Activated T-helper 2 cell treated with anti-CD3 and anti-CD28 coated beads, Interferon-gamma antibody, Interleukin-2, Interleukin-4, amounts not matched to agents 10 μg/mL and 5 μg/mL and 100 μg/mL, durations not matched to agents 14 hours and 24 hours and 36 hours (primary cell): ENCODE measurements around the gene AGAP2. TPM values are rescaled to one million over a fixed set of nuclear protein-coding genes. Genes with fewer than 3 reads are reported as not detected.

Source experiments
- DNase-seq: peaks from one replicate; pipeline ENCODE4 v3.0.0; 2021; ENCODE audit warnings: low spot score
- H3K27ac Mint-ChIP-seq: one replicate; pipeline ENCODE4 v1.8.0; 2021; ENCODE audit warnings: mixed read lengths
- H3K27me3 Mint-ChIP-seq: one replicate; pipeline ENCODE4 v1.8.0; 2021; ENCODE audit warnings: low read depth, mixed read lengths
- H3K36me3 Mint-ChIP-seq: one replicate; pipeline ENCODE4 v1.8.0; 2021; ENCODE audit warnings: low read depth, mixed read lengths
- H3K4me1 Mint-ChIP-seq: one replicate; pipeline ENCODE4 v1.8.0; 2021; ENCODE audit warnings: low read depth, mixed read lengths
- H3K4me3 Mint-ChIP-seq: one replicate; pipeline ENCODE4 v1.8.0; 2021; ENCODE audit warnings: low read depth, mild to moderate bottlenecking, moderate library complexity, mixed read lengths
- H3K9me3 Mint-ChIP-seq: one replicate; pipeline ENCODE4 v1.8.0; 2021; ENCODE audit warnings: mixed read lengths
- intact Hi-C: fragments of 100-400 bp; cut with micrococcal nuclease; formaldehyde crosslinking; loops from one replicate; pipeline ENCODE4 v1.15.1; 2023
- total RNA-seq: library from RNA; stranded (reverse); gene quantifications from 2 replicates; pipeline ENCODE4 v1.2.3, GENCODE V29; 2022

The AGAP2 gene
- total RNA-seq, 1 donor from 2014 or later: 29.0 TPM

GRCh38 chr12:57737467-57738460 is 778 bp downstream of the AGAP2 start:
- no peaks in the 10 kb centered on the region for H3K27me3 Mint-ChIP-seq
- peaks cover 36% of the 10 kb centered on the region for H3K36me3 Mint-ChIP-seq
- no peak for DNase-seq
- H3K4me1 Mint-ChIP-seq: peaks cover 28% of the 10 kb centered on the region
- no peak overlapping the region for H3K27ac Mint-ChIP-seq
- H3K4me3 Mint-ChIP-seq: no peak overlapping the region
- no peaks in the 10 kb centered on the region for H3K9me3 Mint-ChIP-seq
- intact Hi-C loops: no loop called here

- DNase-seq: no peak
- Mint-ChIP-seq H3K36me3 (peaks cover 45% of the 10 kb centered on the region), H3K27ac (no peak overlapping the region), H3K27me3 (no peaks in the 10 kb centered on the region), H3K4me3 (no peak overlapping the region), H3K4me1 (peaks cover 24% of the 10 kb centered on the region), H3K9me3 (no peaks in the 10 kb centered on the region)
- intact Hi-C loops: no loop called here
These were observed 1.6 kb downstream of the AGAP2 start for GRCh38 chr12:57736741-57737466.

GRCh38 chr12:57735952-57736740 is 2.4 kb downstream of the AGAP2 start:
- no peak for DNase-seq
- H3K9me3 Mint-ChIP-seq: no peaks in the 10 kb centered on the region
- intact Hi-C loops: no loop called here
- no peaks in the 10 kb centered on the region for H3K27me3 Mint-ChIP-seq
- H3K4me3 Mint-ChIP-seq: no peak overlapping the region
- H3K4me1 Mint-ChIP-seq: peaks cover 21% of the 10 kb centered on the region
- H3K36me3 Mint-ChIP-seq: peaks cover 50% of the 10 kb centered on the region
- H3K27ac Mint-ChIP-seq: no peak overlapping the region

GRCh38 chr12:57735198-57735855 is 3.2 kb downstream of the AGAP2 start:
- DNase-seq: no peak
- Mint-ChIP-seq H3K27ac (no peak overlapping the region), H3K4me3 (no peak overlapping the region), H3K27me3 (no peaks in the 10 kb centered on the region), H3K4me1 (peaks cover 14% of the 10 kb centered on the region), H3K9me3 (no peaks in the 10 kb centered on the region), H3K36me3 (peaks cover 58% of the 10 kb centered on the region)
- intact Hi-C loops: no loop called here

GRCh38 chr12:57734591-57734990 is 4.0 kb downstream of the AGAP2 start:
- no peak overlapping the region for H3K4me3 Mint-ChIP-seq
- DNase-seq: no peak
- intact Hi-C loops: no loop called here
- no peaks in the 10 kb centered on the region for H3K9me3 Mint-ChIP-seq
- no peak overlapping the region for H3K27ac Mint-ChIP-seq
- H3K36me3 Mint-ChIP-seq: peaks cover 62% of the 10 kb centered on the region
- H3K4me1 Mint-ChIP-seq: peaks cover 11% of the 10 kb centered on the region
- H3K27me3 Mint-ChIP-seq: no peaks in the 10 kb centered on the region

GRCh38 chr12:57733928-57734327 is 4.6 kb downstream of the AGAP2 start:
- Mint-ChIP-seq H3K27me3 (no peaks in the 10 kb centered on the region), H3K4me1 (peaks cover 4% of the 10 kb centered on the region), H3K36me3 (peaks cover 60% of the 10 kb centered on the region), H3K4me3 (no peak overlapping the region), H3K27ac (no peak overlapping the region), H3K9me3 (no peaks in the 10 kb centered on the region)
- intact Hi-C loops: no loop called here
- no peak for DNase-seq

- H3K4me1 Mint-ChIP-seq: peaks cover 3% of the 10 kb centered on the region
- intact Hi-C loops: no loop called here
These were observed 5.6 kb downstream of the AGAP2 start for GRCh38 chr12:57732726-57733593.

GRCh38 chr12:57732270-57732669 is 6.3 kb downstream of the AGAP2 start:
- no peak overlapping the region for H3K4me3 Mint-ChIP-seq
- H3K4me1 Mint-ChIP-seq: peaks cover 3% of the 10 kb centered on the region
- H3K9me3 Mint-ChIP-seq: no peaks in the 10 kb centered on the region
- no peak overlapping the region for H3K27ac Mint-ChIP-seq
- H3K36me3 Mint-ChIP-seq: peaks cover 71% of the 10 kb centered on the region
- no peaks in the 10 kb centered on the region for H3K27me3 Mint-ChIP-seq
- no peak for DNase-seq
- intact Hi-C loops: no loop called here

More at GRCh38 chr12:57732726-57733593, 5.6 kb downstream of the AGAP2 start:
- H3K27me3 Mint-ChIP-seq: no peaks in the 10 kb centered on the region
- DNase-seq: no peak
- no peak overlapping the region for H3K27ac Mint-ChIP-seq
- H3K9me3 Mint-ChIP-seq: no peaks in the 10 kb centered on the region
- peaks cover 67% of the 10 kb centered on the region for H3K36me3 Mint-ChIP-seq
- no peak overlapping the region for H3K4me3 Mint-ChIP-seq

- peaks cover 3% of the 10 kb centered on the region for H3K4me1 Mint-ChIP-seq
- no peak overlapping the region for H3K27ac Mint-ChIP-seq
- DNase-seq: no peak
- no peaks in the 10 kb centered on the region for H3K9me3 Mint-ChIP-seq
- peaks cover 66% of the 10 kb centered on the region for H3K36me3 Mint-ChIP-seq
- H3K27me3 Mint-ChIP-seq: no peaks in the 10 kb centered on the region
- no peak overlapping the region for H3K4me3 Mint-ChIP-seq
- intact Hi-C loops: no loop called here
These were observed 7.0 kb downstream of the AGAP2 start for GRCh38 chr12:57731411-57732080.

GRCh38 chr12:57730336-57731067 is 8.0 kb downstream of the AGAP2 start:
- intact Hi-C loops: no loop called here
- no peak overlapping the region for H3K4me3 Mint-ChIP-seq
- no peaks in the 10 kb centered on the region for H3K27me3 Mint-ChIP-seq
- no peaks in the 10 kb centered on the region for H3K4me1 Mint-ChIP-seq
- no peak for DNase-seq
- no peak overlapping the region for H3K27ac Mint-ChIP-seq
- H3K9me3 Mint-ChIP-seq: no peaks in the 10 kb centered on the region
- H3K36me3 Mint-ChIP-seq: peaks cover 67% of the 10 kb centered on the region
